GM04503 (cell line): ENCODE measurements around the gene NSL1.

Experiments
- DNase-seq: peaks from one replicate; pipeline ENCODE4 v3.0.0-alpha.2; 2012; ENCODE audit warnings: low read depth

NSL1 gene

DNA sequence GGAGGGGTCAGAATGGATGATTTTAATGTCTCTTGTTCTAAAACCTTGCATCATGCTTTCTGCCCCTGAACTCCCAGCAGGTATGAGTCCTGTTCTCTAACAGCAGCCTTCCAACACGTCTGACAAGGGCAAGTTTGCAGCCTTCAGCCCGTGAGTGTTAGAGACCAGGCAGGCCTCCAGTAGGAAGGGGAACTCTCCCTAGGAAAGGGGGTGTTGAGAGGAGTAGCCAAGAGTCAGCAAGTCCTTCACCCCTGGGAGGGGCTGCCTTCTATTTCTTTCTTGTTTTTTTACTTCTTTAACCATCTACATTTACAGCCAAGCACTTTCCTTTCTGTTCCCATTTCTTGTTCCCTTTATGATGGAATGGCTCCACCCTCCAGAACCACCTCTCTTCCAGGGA is 106.1 kb downstream of the NSL1 start:
- no peak for DNase-seq

DNA sequence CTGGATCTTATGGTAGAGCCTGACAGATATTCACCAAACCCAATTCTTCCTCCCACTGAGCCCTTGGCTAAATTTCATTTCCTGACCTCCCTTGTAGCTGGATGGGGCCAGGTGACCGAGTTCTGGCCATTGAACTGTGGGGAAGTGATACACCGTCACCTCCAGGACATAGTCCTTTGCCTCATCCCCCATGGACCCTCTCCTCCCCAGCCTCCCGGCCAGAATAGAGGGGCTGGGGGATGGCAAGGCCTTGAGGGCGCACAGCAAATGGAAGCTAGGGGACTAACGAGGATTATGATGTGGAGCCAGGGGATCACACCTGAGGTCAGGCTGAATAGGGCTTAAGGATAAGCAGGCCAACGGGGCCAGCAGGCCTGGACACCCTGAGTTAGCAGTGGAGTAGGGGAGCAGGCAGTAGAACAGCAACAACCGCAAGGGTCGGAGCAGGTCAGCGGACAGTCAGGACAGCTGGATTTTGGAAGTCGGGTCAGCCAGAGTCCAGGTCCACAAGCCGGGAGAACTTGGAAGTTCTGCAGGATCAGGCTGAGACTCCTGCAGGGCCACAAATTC is 107.0 kb downstream of the NSL1 start:
- no peak for DNase-seq

- no peak for DNase-seq
Measured at GRCh38 chr1:212684076-212684475, 107.5 kb downstream of the NSL1 start.

- DNase-seq, result no peak
Measured at GRCh38 chr1:212683357-212683722, 108.2 kb downstream of the NSL1 start.

- no peak for DNase-seq
Measured at GRCh38 chr1:212680680-212681389, 110.7 kb downstream of the NSL1 start.

- no peak for DNase-seq
Measured at GRCh38 chr1:212678456-212679410, 112.8 kb downstream of the NSL1 start.

- no peak for DNase-seq
Measured at GRCh38 chr1:212677573-212677972, 114.0 kb downstream of the NSL1 start.

DNA sequence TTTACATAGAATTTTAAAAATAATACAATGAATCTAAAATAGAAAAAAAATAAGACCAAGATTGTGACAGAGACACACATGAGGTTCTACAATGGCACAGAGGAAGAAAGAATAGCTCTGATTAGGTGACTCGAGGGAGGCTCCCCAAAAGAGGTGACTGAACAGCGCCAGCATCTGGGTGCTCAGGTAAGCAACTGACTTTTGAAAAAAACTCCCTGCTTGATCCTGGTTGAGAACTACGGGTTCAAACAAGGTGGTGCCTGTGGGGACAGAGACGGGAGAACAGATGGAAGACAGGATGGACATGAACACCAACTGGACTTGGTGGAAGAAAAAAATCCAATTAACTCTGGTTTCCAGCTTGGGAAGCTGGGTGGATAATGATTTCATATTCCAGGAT is 114.4 kb downstream of the NSL1 start:
- DNase-seq, result no peak
